SK-N-MC (cell line): ENCODE results near the gene COL13A1.

Experiments used
- EZH2 ChIP-seq: fragments of 200-600 bp; sonication (generic); IDR thresholded peaks from one replicate; pipeline ENCODE4 v1.6.1; 2017; ENCODE audit warnings: antibody characterized with exemption
- POLR2AphosphoS5 ChIP-seq: IDR thresholded peaks from 2 replicates; pipeline ENCODE4 v1.6.1; 2012; ENCODE audit warnings: mild to moderate bottlenecking, low read depth, low read length, borderline replicate concordance

DNA sequence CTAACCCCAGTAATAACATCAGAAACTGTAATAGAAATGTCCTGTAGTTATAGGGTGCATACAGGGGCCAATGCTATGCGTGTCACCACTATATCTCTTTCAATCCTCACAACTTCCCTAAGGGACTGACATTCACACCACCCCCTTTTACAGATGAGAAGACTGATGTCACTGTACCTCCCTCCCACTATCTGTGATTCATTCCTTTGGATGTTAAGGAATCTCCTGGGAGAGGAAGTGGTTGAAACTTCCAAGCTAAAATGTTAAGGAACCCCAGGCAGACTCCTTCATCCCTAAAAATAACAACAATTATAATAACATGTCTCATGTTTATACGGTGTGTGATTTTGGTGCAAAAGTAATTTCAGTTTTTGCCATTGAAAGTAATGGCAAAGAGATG, 5.4 kb downstream of the COL13A1 start:
- TF ChIP-seq POLR2AphosphoS5 (no peak), EZH2 (no peak)
